HEK293 (cell line): ENCODE results near the gene PTPRR.

Experiments
- IKZF3 ChIP-seq: fragments of 450-650 bp; IDR thresholded peaks from 2 replicates; pipeline ENCODE4 v1.5.0; 2018; ENCODE audit warnings: missing biosample characterization, mild to moderate bottlenecking, missing genetic modification characterization, moderate library complexity
- MZF1 ChIP-seq: fragments of 450-650 bp; formaldehyde crosslinking; IDR thresholded peaks from 2 replicates; pipeline ENCODE4 v1.5.1; 2017; ENCODE audit warnings: missing biosample characterization, missing genetic modification characterization, borderline replicate concordance
- ZFP41 ChIP-seq: fragments of 450-650 bp; formaldehyde crosslinking; IDR thresholded peaks from 2 replicates; pipeline ENCODE4 v1.5.1; 2016; ENCODE audit warnings: missing biosample characterization, missing genetic modification characterization, borderline replicate concordance
- ZNF112 ChIP-seq: fragments of 450-650 bp; formaldehyde crosslinking; IDR thresholded peaks from 2 replicates; pipeline ENCODE4 v1.5.0; 2017; ENCODE audit warnings: missing biosample characterization, missing genetic modification characterization
- ZNF157 ChIP-seq: fragments of 450-650 bp; formaldehyde crosslinking; IDR thresholded peaks from 2 replicates; pipeline ENCODE4 v1.5.1; 2016; ENCODE audit warnings: missing biosample characterization, missing genetic modification characterization
- TF ChIP-seq, protein P1 (sequence below): fragments of 450-650 bp; formaldehyde crosslinking; IDR thresholded peaks from 2 replicates; pipeline ENCODE4 v1.5.1; 2016; ENCODE audit warnings: missing biosample characterization, missing genetic modification characterization
- TF ChIP-seq, protein P2 (sequence below): fragments of 450-650 bp; formaldehyde crosslinking; IDR thresholded peaks from 2 replicates; pipeline ENCODE4 v1.5.1; 2016; ENCODE audit warnings: missing biosample characterization, missing genetic modification characterization
- TF ChIP-seq, protein P3 (sequence below): IDR thresholded peaks from 2 replicates; pipeline ENCODE4 v1.6.1; 2011; ENCODE audit warnings: mild to moderate bottlenecking, low read depth, low read length, borderline replicate concordance
- TF ChIP-seq, protein P4 (sequence below): fragments of 450-650 bp; formaldehyde crosslinking; IDR thresholded peaks from 2 replicates; pipeline ENCODE4; 2016; ENCODE audit warnings: missing biosample characterization, missing genetic modification characterization
- TF ChIP-seq, protein P5 (sequence below): fragments of 450-650 bp; formaldehyde crosslinking; IDR thresholded peaks from 2 replicates; pipeline ENCODE4 v1.5.1; 2016; ENCODE audit warnings: missing biosample characterization, missing genetic modification characterization
- TF ChIP-seq, protein P6 (sequence below): fragments of 450-650 bp; formaldehyde crosslinking; IDR thresholded peaks from 2 replicates; pipeline ENCODE4 v1.5.1; 2016; ENCODE audit warnings: missing biosample characterization, missing genetic modification characterization
- TF ChIP-seq, protein P7 (sequence below): fragments of 450-650 bp; formaldehyde crosslinking; IDR thresholded peaks from 2 replicates; pipeline ENCODE4 v1.5.1; 2016; ENCODE audit warnings: missing biosample characterization, missing genetic modification characterization

DNA sequence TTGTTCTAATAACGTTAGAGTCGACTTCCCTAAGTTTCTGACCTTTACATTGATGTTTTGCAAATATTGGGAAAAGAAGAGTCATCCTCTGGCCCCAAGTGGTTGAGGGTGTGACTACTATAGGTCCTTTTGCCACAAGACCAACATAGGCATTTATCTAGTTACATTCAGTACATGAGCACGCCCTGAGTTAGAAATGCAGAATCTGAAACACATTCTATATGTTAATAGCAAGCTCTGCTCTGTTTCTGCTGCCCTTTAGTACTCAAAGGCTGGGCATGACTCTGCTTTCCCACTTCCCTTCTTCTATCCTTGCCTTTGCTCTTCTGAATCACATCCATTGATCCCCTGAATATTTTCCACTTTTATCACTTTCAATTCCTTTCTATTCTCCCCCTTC is 168.2 kb downstream of the PTPRR start:
- TF ChIP-seq ZFP41 (tag by site-specific recombination) (no peak), MZF1 (tag by site-specific recombination) (no peak), ZNF112 (no peak), ZNF157 (no peak), IKZF3 (tag by site-specific recombination) (no peak)
- TF ChIP-seq, protein P1, sequence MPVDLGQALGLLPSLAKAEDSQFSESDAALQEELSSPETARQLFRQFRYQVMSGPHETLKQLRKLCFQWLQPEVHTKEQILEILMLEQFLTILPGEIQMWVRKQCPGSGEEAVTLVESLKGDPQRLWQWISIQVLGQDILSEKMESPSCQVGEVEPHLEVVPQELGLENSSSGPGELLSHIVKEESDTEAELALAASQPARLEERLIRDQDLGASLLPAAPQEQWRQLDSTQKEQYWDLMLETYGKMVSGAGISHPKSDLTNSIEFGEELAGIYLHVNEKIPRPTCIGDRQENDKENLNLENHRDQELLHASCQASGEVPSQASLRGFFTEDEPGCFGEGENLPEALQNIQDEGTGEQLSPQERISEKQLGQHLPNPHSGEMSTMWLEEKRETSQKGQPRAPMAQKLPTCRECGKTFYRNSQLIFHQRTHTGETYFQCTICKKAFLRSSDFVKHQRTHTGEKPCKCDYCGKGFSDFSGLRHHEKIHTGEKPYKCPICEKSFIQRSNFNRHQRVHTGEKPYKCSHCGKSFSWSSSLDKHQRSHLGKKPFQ, result no peak
- TF ChIP-seq, protein P2, sequence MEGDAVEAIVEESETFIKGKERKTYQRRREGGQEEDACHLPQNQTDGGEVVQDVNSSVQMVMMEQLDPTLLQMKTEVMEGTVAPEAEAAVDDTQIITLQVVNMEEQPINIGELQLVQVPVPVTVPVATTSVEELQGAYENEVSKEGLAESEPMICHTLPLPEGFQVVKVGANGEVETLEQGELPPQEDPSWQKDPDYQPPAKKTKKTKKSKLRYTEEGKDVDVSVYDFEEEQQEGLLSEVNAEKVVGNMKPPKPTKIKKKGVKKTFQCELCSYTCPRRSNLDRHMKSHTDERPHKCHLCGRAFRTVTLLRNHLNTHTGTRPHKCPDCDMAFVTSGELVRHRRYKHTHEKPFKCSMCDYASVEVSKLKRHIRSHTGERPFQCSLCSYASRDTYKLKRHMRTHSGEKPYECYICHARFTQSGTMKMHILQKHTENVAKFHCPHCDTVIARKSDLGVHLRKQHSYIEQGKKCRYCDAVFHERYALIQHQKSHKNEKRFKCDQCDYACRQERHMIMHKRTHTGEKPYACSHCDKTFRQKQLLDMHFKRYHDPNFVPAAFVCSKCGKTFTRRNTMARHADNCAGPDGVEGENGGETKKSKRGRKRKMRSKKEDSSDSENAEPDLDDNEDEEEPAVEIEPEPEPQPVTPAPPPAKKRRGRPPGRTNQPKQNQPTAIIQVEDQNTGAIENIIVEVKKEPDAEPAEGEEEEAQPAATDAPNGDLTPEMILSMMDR (tag by site-specific recombination), result no peak
- TF ChIP-seq, protein P3, sequence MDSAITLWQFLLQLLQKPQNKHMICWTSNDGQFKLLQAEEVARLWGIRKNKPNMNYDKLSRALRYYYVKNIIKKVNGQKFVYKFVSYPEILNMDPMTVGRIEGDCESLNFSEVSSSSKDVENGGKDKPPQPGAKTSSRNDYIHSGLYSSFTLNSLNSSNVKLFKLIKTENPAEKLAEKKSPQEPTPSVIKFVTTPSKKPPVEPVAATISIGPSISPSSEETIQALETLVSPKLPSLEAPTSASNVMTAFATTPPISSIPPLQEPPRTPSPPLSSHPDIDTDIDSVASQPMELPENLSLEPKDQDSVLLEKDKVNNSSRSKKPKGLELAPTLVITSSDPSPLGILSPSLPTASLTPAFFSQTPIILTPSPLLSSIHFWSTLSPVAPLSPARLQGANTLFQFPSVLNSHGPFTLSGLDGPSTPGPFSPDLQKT, result no peak
- TF ChIP-seq, protein P4, sequence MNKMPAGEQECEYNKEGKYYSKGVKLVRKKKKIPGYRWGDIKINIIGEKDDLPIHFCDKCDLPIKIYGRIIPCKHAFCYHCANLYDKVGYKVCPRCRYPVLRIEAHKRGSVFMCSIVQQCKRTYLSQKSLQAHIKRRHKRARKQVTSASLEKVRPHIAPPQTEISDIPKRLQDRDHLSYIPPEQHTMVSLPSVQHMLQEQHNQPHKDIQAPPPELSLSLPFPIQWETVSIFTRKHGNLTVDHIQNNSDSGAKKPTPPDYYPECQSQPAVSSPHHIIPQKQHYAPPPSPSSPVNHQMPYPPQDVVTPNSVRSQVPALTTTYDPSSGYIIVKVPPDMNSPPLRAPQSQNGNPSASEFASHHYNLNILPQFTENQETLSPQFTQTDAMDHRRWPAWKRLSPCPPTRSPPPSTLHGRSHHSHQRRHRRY (tag by site-specific recombination), result no peak
- TF ChIP-seq, protein P5, sequence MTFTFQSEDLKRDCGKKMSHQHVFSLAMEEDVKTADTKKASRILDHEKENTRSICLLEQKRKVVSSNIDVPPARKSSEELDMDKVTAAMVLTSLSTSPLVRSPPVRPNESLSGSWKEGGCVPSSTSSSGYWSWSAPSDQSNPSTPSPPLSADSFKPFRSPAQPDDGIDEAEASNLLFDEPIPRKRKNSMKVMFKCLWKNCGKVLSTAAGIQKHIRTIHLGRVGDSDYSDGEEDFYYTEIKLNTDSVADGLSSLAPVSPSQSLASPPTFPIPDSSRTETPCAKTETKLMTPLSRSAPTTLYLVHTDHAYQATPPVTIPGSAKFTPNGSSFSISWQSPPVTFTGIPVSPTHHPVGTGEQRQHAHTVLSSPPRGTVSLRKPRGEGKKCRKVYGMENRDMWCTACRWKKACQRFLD, result no peak
- TF ChIP-seq, protein P6, sequence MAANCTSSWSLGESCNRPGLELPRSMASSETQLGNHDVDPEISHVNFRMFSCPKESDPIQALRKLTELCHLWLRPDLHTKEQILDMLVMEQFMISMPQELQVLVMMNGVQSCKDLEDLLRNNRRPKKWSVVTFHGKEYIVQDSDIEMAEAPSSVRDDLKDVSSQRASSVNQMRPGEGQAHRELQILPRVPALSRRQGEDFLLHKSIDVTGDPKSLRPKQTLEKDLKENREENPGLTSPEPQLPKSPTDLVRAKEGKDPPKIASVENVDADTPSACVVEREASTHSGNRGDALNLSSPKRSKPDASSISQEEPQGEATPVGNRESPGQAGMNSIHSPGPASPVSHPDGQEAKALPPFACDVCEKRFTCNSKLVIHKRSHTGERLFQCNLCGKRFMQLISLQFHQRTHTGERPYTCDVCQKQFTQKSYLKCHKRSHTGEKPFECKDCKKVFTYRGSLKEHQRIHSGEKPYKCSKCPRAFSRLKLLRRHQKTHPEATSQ, result no peak
- TF ChIP-seq, protein P7, sequence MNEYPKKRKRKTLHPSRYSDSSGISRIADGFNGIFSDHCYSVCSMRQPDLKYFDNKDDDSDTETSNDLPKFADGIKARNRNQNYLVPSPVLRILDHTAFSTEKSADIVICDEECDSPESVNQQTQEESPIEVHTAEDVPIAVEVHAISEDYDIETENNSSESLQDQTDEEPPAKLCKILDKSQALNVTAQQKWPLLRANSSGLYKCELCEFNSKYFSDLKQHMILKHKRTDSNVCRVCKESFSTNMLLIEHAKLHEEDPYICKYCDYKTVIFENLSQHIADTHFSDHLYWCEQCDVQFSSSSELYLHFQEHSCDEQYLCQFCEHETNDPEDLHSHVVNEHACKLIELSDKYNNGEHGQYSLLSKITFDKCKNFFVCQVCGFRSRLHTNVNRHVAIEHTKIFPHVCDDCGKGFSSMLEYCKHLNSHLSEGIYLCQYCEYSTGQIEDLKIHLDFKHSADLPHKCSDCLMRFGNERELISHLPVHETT (tag by site-specific recombination), result no peak
